Activated CD8-positive, alpha-beta T cell treated with anti-CD3 and anti-CD28 coated beads for 36 hours (primary cell): ENCODE results near the gene FLAD1. TPM values are rescaled to one million over a fixed set of nuclear protein-coding genes. Genes with fewer than 3 reads are reported as not detected.

Experiments used
- ATAC-seq: fragments of 200-7000 bp; cut with Tn5 transposase; one replicate; pipeline ENCODE4 v1.10.0; 2021; ENCODE audit warnings: mild to moderate bottlenecking, moderate library complexity
- CTCF ChIA-PET: fragments of 350-600 bp; sonication (Branson Sonifier 250); formaldehyde crosslinking; loops from one replicate; lab custom pipeline; 2021; ENCODE audit warnings: antibody characterized with exemption; lab: Charles Lee
- POLR2A ChIA-PET: fragments of 350-600 bp; sonication (Branson Sonifier 250); formaldehyde crosslinking; loops from one replicate; lab custom pipeline; 2021; ENCODE audit warnings: antibody characterized with exemption; lab: Charles Lee
- DNase-seq: peaks from one replicate; pipeline ENCODE4 v3.0.0-alpha.2; 2020
- H3K27ac Mint-ChIP-seq: one replicate; pipeline ENCODE4 v1.8.0; 2021; ENCODE audit warnings: mild to moderate bottlenecking, mixed read lengths
- H3K27me3 Mint-ChIP-seq: one replicate; pipeline ENCODE4 v1.8.0; 2021; ENCODE audit warnings: mixed read lengths
- H3K36me3 Mint-ChIP-seq: one replicate; pipeline ENCODE4 v1.8.0; 2021; ENCODE audit warnings: low read depth, mixed read lengths
- H3K4me1 Mint-ChIP-seq: one replicate; pipeline ENCODE4 v1.8.0; 2021; ENCODE audit warnings: low read depth, mixed read lengths
- H3K4me3 Mint-ChIP-seq: one replicate; pipeline ENCODE4 v1.8.0; 2021; ENCODE audit warnings: mild to moderate bottlenecking, moderate library complexity, mixed read lengths
- H3K9me3 Mint-ChIP-seq: one replicate; pipeline ENCODE4 v1.8.0; 2021; ENCODE audit warnings: mixed read lengths
- intact Hi-C: fragments of 100-400 bp; cut with micrococcal nuclease; formaldehyde crosslinking; loops from one replicate; pipeline ENCODE4 v1.10.0; 2022
- total RNA-seq, 2 experiments: library from RNA; stranded (reverse); gene quantifications; one replicate each; pipeline ENCODE4 v1.2.3, GENCODE V29; 2021
- TF ChIP-seq, protein P1 (sequence below): fragments of 200-600 bp; IDR thresholded peaks from one replicate; pipeline ENCODE4 v1.8.0; 2022; ENCODE audit warnings: antibody characterized with exemption, mild to moderate bottlenecking

Gene FLAD1
- total RNA-seq, 2 experiments from 2014 or later: 31.5 to 32.9 TPM

DNA sequence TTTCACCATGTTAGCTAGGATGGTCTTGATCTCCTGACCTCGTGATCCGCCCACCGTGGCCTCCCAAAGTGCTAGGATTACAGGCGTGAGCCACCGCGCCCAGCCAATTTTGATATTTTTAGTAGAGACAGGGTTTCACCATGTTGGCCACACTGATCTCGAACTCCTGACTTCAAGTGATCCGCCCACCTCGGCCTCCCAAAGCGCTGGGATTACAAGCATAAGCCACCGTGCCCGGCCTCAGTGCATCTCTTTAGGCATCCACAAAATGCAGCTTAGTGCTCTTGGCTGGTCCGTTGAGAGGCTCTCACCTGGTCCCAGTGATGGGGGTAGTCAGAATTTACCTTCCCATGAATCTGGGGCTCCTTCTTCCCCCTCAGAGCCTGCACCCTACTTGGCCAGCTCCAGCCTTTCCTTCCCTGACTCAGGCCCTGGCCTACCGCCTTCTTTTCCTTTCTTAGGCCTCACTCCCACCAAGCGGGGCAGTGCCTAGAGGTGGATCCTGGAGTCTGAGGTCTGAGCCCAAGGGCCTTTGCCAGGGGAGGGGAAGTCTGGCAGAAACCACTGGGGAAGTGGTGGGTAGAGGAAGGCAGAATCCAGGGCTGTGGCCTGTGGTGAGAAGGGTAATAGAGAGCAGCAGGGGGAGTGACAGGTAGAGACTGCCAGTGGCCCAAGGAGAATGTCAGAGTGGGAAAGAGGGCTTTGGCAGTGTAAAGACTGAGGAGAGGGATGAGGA lies 14.0 kb downstream of the FLAD1 start:
- Mint-ChIP-seq H3K27me3 (no peaks in the 10 kb centered on the region), H3K4me3 (no peak overlapping the region), H3K27ac (peak overlapping the region; percentile 7), H3K36me3 (no peaks in the 10 kb centered on the region), H3K9me3 (no peaks in the 10 kb centered on the region), H3K4me1 (peaks cover 35% of the 10 kb centered on the region)
- ATAC-seq: no peak
- ChIA-PET CTCF (interaction anchor here (1.0 to 5.3 kb wide), 5 partner anchors 14 to 53 kb away, joined by 3 to 108 read pairs (median 6); partner anchors contain the start of genes CKS1B, FLAD1, PYGO2 and SHC1), POLR2A (interaction anchor here (0.6 to 8.6 kb wide), 7 partner anchors 9 to 61 kb away, joined by 3 to 85 read pairs (median 3); partner anchors contain the start of genes CKS1B, FLAD1, PMVK and SHC1)
- no peak for DNase-seq
- intact Hi-C loops: loop anchor here (5.0 kb wide), 1 partner anchor 35 kb away; the partner anchor contains the start of gene PYGO2
- TF ChIP-seq, protein P1, sequence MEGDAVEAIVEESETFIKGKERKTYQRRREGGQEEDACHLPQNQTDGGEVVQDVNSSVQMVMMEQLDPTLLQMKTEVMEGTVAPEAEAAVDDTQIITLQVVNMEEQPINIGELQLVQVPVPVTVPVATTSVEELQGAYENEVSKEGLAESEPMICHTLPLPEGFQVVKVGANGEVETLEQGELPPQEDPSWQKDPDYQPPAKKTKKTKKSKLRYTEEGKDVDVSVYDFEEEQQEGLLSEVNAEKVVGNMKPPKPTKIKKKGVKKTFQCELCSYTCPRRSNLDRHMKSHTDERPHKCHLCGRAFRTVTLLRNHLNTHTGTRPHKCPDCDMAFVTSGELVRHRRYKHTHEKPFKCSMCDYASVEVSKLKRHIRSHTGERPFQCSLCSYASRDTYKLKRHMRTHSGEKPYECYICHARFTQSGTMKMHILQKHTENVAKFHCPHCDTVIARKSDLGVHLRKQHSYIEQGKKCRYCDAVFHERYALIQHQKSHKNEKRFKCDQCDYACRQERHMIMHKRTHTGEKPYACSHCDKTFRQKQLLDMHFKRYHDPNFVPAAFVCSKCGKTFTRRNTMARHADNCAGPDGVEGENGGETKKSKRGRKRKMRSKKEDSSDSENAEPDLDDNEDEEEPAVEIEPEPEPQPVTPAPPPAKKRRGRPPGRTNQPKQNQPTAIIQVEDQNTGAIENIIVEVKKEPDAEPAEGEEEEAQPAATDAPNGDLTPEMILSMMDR: no peak

DNA sequence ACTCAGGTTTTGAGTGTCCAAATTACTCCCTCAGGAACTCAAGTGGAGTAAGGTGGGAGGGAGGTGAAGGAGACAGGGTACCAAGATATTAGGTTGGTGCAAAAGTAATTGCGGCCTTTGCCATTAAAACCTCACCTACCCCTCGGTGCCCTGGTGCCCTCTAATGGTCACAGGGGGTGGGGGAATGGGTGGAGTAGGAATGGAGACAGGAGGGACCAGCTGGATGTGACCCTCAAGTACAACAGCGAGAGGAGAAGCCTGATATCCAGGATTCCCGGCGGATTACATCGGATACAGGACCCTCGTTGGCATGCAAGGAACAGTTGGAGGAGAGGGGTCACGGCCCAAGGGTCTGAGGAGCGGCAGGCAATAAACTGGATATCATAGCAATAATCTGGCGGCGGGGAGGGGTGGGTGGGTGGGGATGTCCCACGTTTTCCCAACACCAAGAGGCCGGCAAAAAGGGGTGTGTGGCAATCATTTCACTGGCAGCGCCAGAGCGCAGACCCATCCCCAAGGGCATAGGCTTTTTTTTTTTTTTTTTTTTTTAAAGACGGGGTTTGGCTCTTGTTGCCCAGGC lies 15.1 kb downstream of the FLAD1 start:
- Mint-ChIP-seq H3K4me1 (peaks cover 35% of the 10 kb centered on the region), H3K4me3 (peak overlapping the region; percentile 40), H3K36me3 (no peaks in the 10 kb centered on the region), H3K27me3 (no peaks in the 10 kb centered on the region), H3K27ac (peak overlapping the region; percentile 49), H3K9me3 (no peaks in the 10 kb centered on the region)
- intact Hi-C loops: loop anchor here (5.0 kb wide), 1 partner anchor 36 kb away; the partner anchor contains the start of gene PYGO2
- TF ChIP-seq, protein P1: no peak
- no peak for ATAC-seq
- CTCF ChIA-PET: interaction anchor here (0.8 to 5.3 kb wide), 27 partner anchors 8 to 439 kb away, joined by 3 to 108 read pairs (median 6); partner anchors contain the start of genes ADAM15, CKS1B, EFNA4 and FLAD1
- no peak for DNase-seq
- POLR2A ChIA-PET: interaction anchor here (0.7 to 8.6 kb wide), 10 partner anchors 8 to 56 kb away, joined by 3 to 85 read pairs (median 7); partner anchors contain the start of genes ADAM15, CKS1B, FLAD1 and PYGO2

DNA sequence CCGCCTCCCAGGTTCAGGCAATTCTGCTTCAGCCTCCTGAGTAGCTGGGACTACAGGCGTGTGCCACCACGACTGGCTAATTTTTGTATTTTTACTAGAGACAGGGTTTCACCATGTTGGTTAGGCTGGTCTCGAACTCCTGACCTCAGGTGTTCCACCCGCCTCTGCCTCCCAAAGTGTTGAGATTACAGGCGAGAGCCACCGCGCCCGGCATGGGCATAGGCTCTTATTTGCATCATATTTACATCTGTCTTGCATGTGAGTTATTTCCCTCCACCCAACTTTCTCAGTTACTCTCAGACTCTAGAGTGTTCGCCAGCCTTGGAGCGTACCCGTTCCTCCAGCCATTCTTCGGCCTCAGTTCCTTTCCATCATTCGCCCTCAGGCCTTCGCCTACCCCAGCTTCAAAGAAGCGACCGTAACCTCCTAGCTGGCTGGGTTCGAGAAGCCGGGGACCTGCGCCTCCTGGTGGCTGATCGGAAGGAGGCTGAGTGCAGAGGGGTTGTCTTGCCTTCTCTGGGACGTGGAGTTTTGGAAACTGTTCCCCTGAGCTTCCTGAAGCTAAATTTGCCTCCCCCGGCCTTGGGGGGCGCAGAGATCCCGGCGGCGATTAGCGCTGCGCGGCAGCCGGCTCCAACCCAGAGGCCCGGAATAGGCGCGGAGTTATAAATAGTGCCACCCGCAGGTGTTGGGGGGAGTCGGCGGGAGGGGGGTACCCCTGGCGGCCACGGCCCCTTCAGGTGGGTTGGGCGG lies 15.8 kb downstream of the FLAD1 start:
- no peaks in the 10 kb centered on the region for H3K9me3 Mint-ChIP-seq
- TF ChIP-seq, protein P1: peak; percentile 94
- no peaks in the 10 kb centered on the region for H3K36me3 Mint-ChIP-seq
- ChIA-PET POLR2A (interaction anchor here (0.5 to 8.6 kb wide), 17 partner anchors 9 to 240 kb away, joined by 3 to 85 read pairs (median 5); partner anchors contain the start of genes ADAM15, CKS1B, FLAD1 and PBXIP1), CTCF (interaction anchor here (0.7 to 5.3 kb wide), 37 partner anchors 9 to 1343 kb away, joined by 3 to 108 read pairs (median 5); partner anchors contain the start of genes ADAM15, CKS1B, EFNA4 and FLAD1)
- H3K4me1 Mint-ChIP-seq: peaks cover 39% of the 10 kb centered on the region
- ATAC-seq: peak; percentile 22
- intact Hi-C loops: loop anchor here (5.0 kb wide), 1 partner anchor 37 kb away; the partner anchor contains the start of gene PYGO2
- H3K4me3 Mint-ChIP-seq: peak overlapping the region; percentile 70
- peak overlapping the region; percentile 91 for H3K27ac Mint-ChIP-seq
- peak; percentile 91 for DNase-seq
- no peaks in the 10 kb centered on the region for H3K27me3 Mint-ChIP-seq

DNA sequence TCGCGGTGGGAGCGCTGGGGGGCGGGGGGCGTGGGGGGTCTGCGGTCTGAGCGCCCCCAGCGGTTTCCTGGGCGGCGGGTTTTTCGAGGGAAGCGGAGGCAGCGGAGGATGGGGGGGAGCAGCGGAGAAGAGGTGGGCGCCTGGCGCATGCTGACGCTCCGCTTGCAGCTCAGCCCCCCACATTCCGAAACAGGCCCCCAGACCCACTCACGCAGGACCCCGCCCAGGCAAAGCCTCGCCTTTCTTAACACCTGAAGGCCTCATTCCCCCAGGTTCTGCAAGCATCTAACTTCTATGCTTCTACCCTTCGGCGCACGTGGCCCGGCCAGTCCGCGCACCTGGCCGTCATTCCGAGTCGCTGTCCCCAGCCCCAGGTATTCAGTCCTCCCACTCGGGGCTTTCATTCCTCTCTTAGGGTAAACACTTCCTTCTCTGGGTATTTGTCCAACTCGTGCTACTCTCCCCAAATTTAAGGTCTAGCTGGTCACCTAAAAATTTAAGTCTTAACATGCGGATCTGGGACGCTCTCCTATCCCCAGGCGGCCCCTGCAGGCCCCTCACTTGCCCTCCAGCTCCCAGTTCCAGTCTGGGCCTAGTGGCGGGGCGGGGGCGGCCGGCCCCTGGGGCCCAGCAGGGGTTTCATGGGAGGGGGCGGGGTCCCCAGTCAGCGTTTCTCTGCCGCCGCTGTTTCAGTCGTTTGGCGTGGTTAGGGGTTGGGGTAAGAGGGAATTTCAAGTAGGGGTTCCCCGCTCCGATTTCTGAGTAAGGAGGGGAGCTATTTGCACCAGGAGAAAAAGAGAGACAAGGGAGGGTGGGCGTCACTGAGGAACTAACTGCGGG lies 16.6 kb downstream of the FLAD1 start:
- ATAC-seq (peak; percentile 11), DNase-seq (peak; percentile 84)
- H3K27me3 Mint-ChIP-seq: no peaks in the 10 kb centered on the region
- ChIA-PET CTCF (interaction anchor here (0.7 to 5.3 kb wide), 35 partner anchors 8 to 1343 kb away, joined by 3 to 108 read pairs (median 5); partner anchors contain the start of genes ADAM15, CKS1B, EFNA4 and FLAD1), POLR2A (interaction anchor here (0.6 to 8.6 kb wide), 19 partner anchors 9 to 241 kb away, joined by 3 to 85 read pairs (median 5); partner anchors contain the start of genes ADAM15, CKS1B, FLAD1 and PBXIP1)
- intact Hi-C loops: loop anchor here (5.0 kb wide), 1 partner anchor 37 kb away; the partner anchor contains the start of gene PYGO2
- peak overlapping the region; percentile 70 for H3K4me3 Mint-ChIP-seq
- TF ChIP-seq, protein P1: no peak
- H3K27ac Mint-ChIP-seq: peak overlapping the region; percentile 91
- peaks cover 40% of the 10 kb centered on the region for H3K4me1 Mint-ChIP-seq
- H3K36me3 Mint-ChIP-seq: peaks cover 5% of the 10 kb centered on the region
- no peaks in the 10 kb centered on the region for H3K9me3 Mint-ChIP-seq
